Hepatic stellate cell (primary cell): ENCODE measurements around the gene XYLT1.

Source experiments
- DNase-seq: peaks from one replicate; pipeline ENCODE4 v3.0.0; 2011; ENCODE audit warnings: low spot score

XYLT1 gene

GRCh38 chr16:17457513-17457912 lies 13.2 kb downstream of the XYLT1 start:
- no peak for DNase-seq

GRCh38 chr16:17454162-17454730 lies 16.5 kb downstream of the XYLT1 start:
- no peak for DNase-seq

- DNase-seq: no peak
Measured at GRCh38 chr16:17453364-17454038, 17.3 kb downstream of the XYLT1 start.

GRCh38 chr16:17452922-17453321 lies 17.8 kb downstream of the XYLT1 start:
- DNase-seq: no peak

- DNase-seq: no peak
Measured at GRCh38 chr16:17451843-17452242, 18.9 kb downstream of the XYLT1 start.

- DNase-seq: no peak
Measured at GRCh38 chr16:17450291-17450690, 20.5 kb downstream of the XYLT1 start.

GRCh38 chr16:17448640-17449638 lies 21.8 kb downstream of the XYLT1 start:
- no peak for DNase-seq

- DNase-seq: no peak
Measured at GRCh38 chr16:17447101-17447569, 23.6 kb downstream of the XYLT1 start.

- DNase-seq: no peak
Measured at GRCh38 chr16:17446661-17447060, 24.1 kb downstream of the XYLT1 start.

GRCh38 chr16:17445421-17445820 lies 25.3 kb downstream of the XYLT1 start:
- DNase-seq: no peak

- no peak for DNase-seq
Measured at GRCh38 chr16:17444658-17445057, 26.1 kb downstream of the XYLT1 start.

GRCh38 chr16:17440131-17440530 lies 30.6 kb downstream of the XYLT1 start:
- no peak for DNase-seq

GRCh38 chr16:17439580-17439979 lies 31.2 kb downstream of the XYLT1 start:
- no peak for DNase-seq

- no peak for DNase-seq
Measured at GRCh38 chr16:17437981-17438380, 32.8 kb downstream of the XYLT1 start.

- DNase-seq: no peak
Measured at GRCh38 chr16:17437127-17437720, 33.5 kb downstream of the XYLT1 start.

- DNase-seq: no peak
Measured at GRCh38 chr16:17435318-17435717, 35.4 kb downstream of the XYLT1 start.

GRCh38 chr16:17433577-17434451 lies 36.9 kb downstream of the XYLT1 start:
- DNase-seq: no peak

GRCh38 chr16:17432901-17433576 lies 37.7 kb downstream of the XYLT1 start:
- no peak for DNase-seq

GRCh38 chr16:17431968-17432625 lies 38.7 kb downstream of the XYLT1 start:
- no peak for DNase-seq

GRCh38 chr16:17431012-17431411 lies 39.7 kb downstream of the XYLT1 start:
- no peak for DNase-seq
